Right atrium auricular region (tissue), 2 donors: ENCODE data around the gene CREG1. TPM values are rescaled to one million over a fixed set of nuclear protein-coding genes. Genes with fewer than 3 reads are reported as not detected.

Experiments
- DNase-seq: peaks from one replicate; pipeline ENCODE4 v3.0.0-alpha.2; 2019; ENCODE audit warnings: low spot score
- H3K27ac ChIP-seq, 2 donors: fragments of 200-600 bp; sonication (generic); 1 replicate in 1 of 2; 2 replicates in 1 of 2; pipeline ENCODE4 v1.5.1; 2016 to 2019
- H3K27me3 ChIP-seq, 2 donors: fragments of 200-600 bp; sonication (generic); one replicate each; pipeline versions ENCODE4 v1.5.1 to v1.6.0; 2017 to 2019
- H3K36me3 ChIP-seq: fragments of 200-600 bp; sonication (generic); one replicate; pipeline ENCODE4 v1.5.1; 2016
- H3K4me1 ChIP-seq, 2 donors: fragments of 200-600 bp; sonication (generic); one replicate each; pipeline versions ENCODE4 v1.5.1 to v1.6.0; 2017 to 2019
- H3K4me3 ChIP-seq, 2 donors: fragments of 200-600 bp; sonication (generic); 1 replicate in 1 of 2; 2 replicates in 1 of 2; pipeline ENCODE4 v1.5.1; 2017 to 2019; ENCODE audit warnings: mild to moderate bottlenecking in 1 of 2, moderate library complexity in 1 of 2
- H3K9me3 ChIP-seq, 2 donors: fragments of 200-600 bp; sonication (generic); one replicate each; pipeline ENCODE4 v1.5.1; 2019
- CTCF ChIP-seq, 2 donors: fragments of 200-600 bp; sonication (generic); IDR thresholded peaks; one replicate each; pipeline ENCODE4 v1.5.1; 2019; ENCODE audit warnings: antibody characterized with exemption in 2 of 2
- total RNA-seq, 2 donors: library from RNA; depleted of rRNA; stranded (reverse); fragments of >200 nt; gene quantifications; one replicate each; pipeline ENCODE4 v1.1.0, GENCODE V29; 2016

The CREG1 gene
- total RNA-seq, 2 donors from 2014 or later: 127 to 163 TPM

DNA sequence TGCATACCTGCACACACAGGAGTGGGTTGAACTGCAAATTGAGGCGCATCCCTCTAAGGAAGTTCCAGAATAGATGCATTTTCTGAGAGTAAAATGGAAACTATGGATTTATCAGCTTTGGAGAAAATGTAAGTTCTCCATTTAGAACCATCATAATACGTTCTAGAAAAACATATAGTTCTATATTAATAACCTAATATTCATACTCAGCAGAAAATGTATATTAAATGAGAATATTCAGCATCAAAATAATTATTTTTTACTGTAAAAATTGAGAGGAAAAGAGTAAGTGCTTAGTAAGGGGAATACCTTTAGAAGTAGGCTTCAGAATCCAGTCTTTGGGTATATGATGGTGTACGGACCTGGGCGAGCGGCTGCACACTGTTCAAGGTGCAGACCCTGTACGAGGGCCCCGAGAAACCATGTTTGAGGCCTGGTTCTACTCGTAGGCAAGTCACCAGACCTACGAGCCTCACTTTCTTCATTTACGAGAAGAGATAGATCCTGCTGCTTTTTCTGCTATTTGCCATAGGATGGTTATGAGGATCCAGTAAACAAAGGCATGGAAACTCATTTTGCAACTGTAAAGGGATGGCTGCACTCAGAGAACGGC lies 42.1 kb downstream of the CREG1 start:
- no peaks in the 10 kb centered on the region for H3K36me3 ChIP-seq
- DNase-seq: no peak
- H3K9me3 ChIP-seq: no peaks in the 10 kb centered on the region
- no peak overlapping the region for H3K4me3 ChIP-seq
- H3K4me1 ChIP-seq: no peaks in the 10 kb centered on the region
- TF ChIP-seq CTCF (IDR thresholded peaks at IDR 0.05): no peak
- no peak overlapping the region for H3K27ac ChIP-seq
- H3K27me3 ChIP-seq: no peaks in the 10 kb centered on the region

GRCh38 chr1:167510881-167511280 lies 42.7 kb downstream of the CREG1 start:
- TF ChIP-seq CTCF (IDR thresholded peaks at IDR 0.05): no peak
- Histone ChIP-seq H3K4me1 (no peaks in the 10 kb centered on the region), H3K9me3 (no peaks in the 10 kb centered on the region), H3K27me3 (no peaks in the 10 kb centered on the region), H3K27ac (no peak overlapping the region), H3K4me3 (no peak overlapping the region), H3K36me3 (no peaks in the 10 kb centered on the region)
- no peak for DNase-seq

GRCh38 chr1:167510244-167510643 lies 43.3 kb downstream of the CREG1 start:
- Histone ChIP-seq H3K27ac (no peak overlapping the region), H3K27me3 (no peaks in the 10 kb centered on the region), H3K36me3 (no peaks in the 10 kb centered on the region), H3K4me1 (no peaks in the 10 kb centered on the region), H3K4me3 (no peak overlapping the region), H3K9me3 (no peaks in the 10 kb centered on the region)
- no peak for TF ChIP-seq CTCF (IDR thresholded peaks at IDR 0.05)
- no peak for DNase-seq

- Histone ChIP-seq H3K36me3 (no peaks in the 10 kb centered on the region), H3K27me3 (no peaks in the 10 kb centered on the region)
Observed at GRCh38 chr1:167509587-167509986, 44.0 kb downstream of the CREG1 start.

DNA sequence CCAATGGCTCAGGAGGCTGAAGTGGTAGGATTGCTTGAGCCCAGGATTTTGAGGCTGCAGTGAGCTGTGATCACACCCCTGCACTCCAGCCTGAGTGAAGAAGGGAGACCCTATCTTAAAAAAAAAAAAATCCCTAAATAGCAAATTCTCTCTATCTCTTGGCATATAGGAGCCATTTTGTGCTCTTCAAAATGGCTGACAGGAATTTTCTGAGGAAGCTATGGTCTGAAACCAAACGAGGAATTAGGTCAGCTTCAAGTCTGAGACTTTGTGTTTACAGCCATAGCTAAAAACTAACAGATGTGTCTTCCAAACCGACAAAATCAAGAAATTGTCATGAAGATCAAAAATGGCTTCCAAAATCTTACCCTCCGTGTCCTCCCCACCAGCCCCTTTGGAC lies 45.8 kb downstream of the CREG1 start:
- Histone ChIP-seq H3K36me3 (no peaks in the 10 kb centered on the region), H3K27me3 (no peaks in the 10 kb centered on the region), H3K27ac (no peak overlapping the region), H3K4me1 (no peaks in the 10 kb centered on the region), H3K4me3 (no peak overlapping the region), H3K9me3 (no peaks in the 10 kb centered on the region)
- no peak for DNase-seq
- no peak for TF ChIP-seq CTCF (IDR thresholded peaks at IDR 0.05)

More at GRCh38 chr1:167509587-167509986, 44.0 kb downstream of the CREG1 start:
- DNase-seq: no peak
- Histone ChIP-seq H3K4me3 (no peak overlapping the region), H3K27ac (no peak overlapping the region), H3K9me3 (no peaks in the 10 kb centered on the region), H3K4me1 (no peaks in the 10 kb centered on the region)
- no peak for TF ChIP-seq CTCF (IDR thresholded peaks at IDR 0.05)

DNA sequence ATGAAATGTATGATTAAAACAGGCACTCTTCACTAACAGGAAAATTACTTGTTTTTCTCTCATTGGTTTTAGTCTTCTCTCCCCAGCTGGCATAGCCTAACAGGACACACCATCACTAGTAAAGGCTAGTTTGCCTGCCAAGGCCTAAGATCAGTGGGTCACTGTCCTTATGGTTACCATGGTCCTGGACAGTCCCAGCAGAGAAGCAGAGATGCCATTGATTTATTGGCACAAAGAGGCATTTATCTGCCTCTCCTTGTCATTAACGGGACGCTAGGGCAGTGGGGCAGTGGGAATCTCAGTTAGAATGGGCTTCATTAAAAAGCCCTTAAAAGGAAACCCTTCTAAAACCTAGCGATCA lies 49.1 kb downstream of the CREG1 start:
- H3K36me3 ChIP-seq: no peaks in the 10 kb centered on the region

More for the DNA sequence above, 49.1 kb downstream of the CREG1 start:
- TF ChIP-seq CTCF (IDR thresholded peaks at IDR 0.05): no peak
- H3K9me3 ChIP-seq: no peaks in the 10 kb centered on the region
- H3K27me3 ChIP-seq: no peaks in the 10 kb centered on the region
- no peak for DNase-seq
- no peaks in the 10 kb centered on the region for H3K4me1 ChIP-seq
- H3K4me3 ChIP-seq: no peak overlapping the region
- H3K27ac ChIP-seq: no peak overlapping the region
